GM19099 (cell line): ENCODE results near the gene OLA1.

Experiments
- POLR2A ChIP-seq: IDR thresholded peaks from 3 replicates; pipeline ENCODE4 v1.6.1; 2011; ENCODE audit warnings: low read depth; ENCODE audit not compliant: insufficient read length; ENCODE audit errors: extremely low read depth

The OLA1 gene

GRCh38 chr2:174198846-174199564 is 49.3 kb downstream of the OLA1 start:
- no peak for TF ChIP-seq POLR2A

- no peak for TF ChIP-seq POLR2A
Observed at GRCh38 chr2:174195253-174195652, 53.1 kb downstream of the OLA1 start.

- no peak for TF ChIP-seq POLR2A
Observed at GRCh38 chr2:174193737-174194136, 54.6 kb downstream of the OLA1 start.

- TF ChIP-seq POLR2A, result no peak
Observed at GRCh38 chr2:174192664-174193063, 55.7 kb downstream of the OLA1 start.

- TF ChIP-seq POLR2A, result no peak
Observed at GRCh38 chr2:174191342-174192074, 56.8 kb downstream of the OLA1 start.

- TF ChIP-seq POLR2A, result no peak
Observed at GRCh38 chr2:174184915-174185314, 63.4 kb downstream of the OLA1 start.

GRCh38 chr2:174184504-174184903 is 63.8 kb downstream of the OLA1 start:
- no peak for TF ChIP-seq POLR2A

- no peak for TF ChIP-seq POLR2A
Observed at GRCh38 chr2:174183076-174183475, 65.3 kb downstream of the OLA1 start.

GRCh38 chr2:174181368-174181767 is 67.0 kb downstream of the OLA1 start:
- TF ChIP-seq POLR2A, result no peak

- TF ChIP-seq POLR2A, result no peak
Observed at GRCh38 chr2:174180726-174181236, 67.6 kb downstream of the OLA1 start.

GRCh38 chr2:174180165-174180724 is 68.1 kb downstream of the OLA1 start:
- TF ChIP-seq POLR2A, result no peak

GRCh38 chr2:174177316-174177890 is 70.9 kb downstream of the OLA1 start:
- no peak for TF ChIP-seq POLR2A

GRCh38 chr2:174176898-174177297 is 71.4 kb downstream of the OLA1 start:
- TF ChIP-seq POLR2A, result no peak

GRCh38 chr2:174174741-174175140 is 73.6 kb downstream of the OLA1 start:
- no peak for TF ChIP-seq POLR2A

GRCh38 chr2:174172802-174173355 is 75.5 kb downstream of the OLA1 start:
- no peak for TF ChIP-seq POLR2A

GRCh38 chr2:174171686-174172445 is 76.5 kb downstream of the OLA1 start:
- TF ChIP-seq POLR2A, result no peak
